ENCODE measurements around the gene ANXA6. TPM values are rescaled to one million over a fixed set of nuclear protein-coding genes. Genes with fewer than 3 reads are reported as not detected.

The ANXA6 gene
- total and polyA plus RNA-seq, 8 donors = 37.0 to 70.8 (median 48.7) TPM

DNA sequence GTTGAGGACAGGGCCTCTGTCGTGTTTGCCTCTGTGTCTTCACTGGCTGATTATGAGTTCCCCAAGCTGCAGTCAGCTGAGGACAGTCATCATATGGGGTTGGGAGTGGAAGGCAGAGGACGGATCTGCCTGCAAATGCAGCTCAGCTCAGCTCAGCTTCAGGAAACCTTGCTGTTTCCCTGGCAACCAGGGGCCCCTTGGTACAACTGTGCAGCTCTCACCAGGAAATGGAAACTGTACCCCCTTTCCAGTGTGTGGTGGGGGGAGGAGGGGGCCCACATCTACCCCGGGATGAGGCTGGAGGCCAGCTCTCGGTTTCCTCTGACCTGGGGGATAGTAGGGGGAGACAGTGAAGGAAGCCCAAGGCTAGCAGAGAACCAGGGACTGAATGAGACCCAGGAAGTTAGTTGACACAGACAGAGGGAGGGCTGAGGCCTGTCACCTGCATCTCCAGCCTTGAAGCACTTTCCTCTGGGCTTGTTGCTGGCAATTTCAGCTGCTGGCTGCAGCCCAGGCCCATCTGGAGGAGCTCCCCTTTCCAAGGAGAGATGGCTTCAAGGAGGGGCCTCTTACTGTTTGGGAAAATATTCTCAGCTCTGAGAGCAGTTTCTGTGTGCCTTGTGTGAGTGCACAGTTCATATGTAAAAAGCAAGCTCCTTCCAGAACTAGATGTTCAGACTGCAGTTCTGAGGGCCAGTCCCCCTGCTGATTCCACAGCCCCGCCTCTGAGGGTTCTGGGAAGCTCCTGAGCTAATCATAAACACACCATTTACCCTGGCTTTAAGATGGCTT is 6.9 kb downstream of the ANXA6 start:
- peak; percentile 35 to 80 (median 64) for ATAC-seq

DNA sequence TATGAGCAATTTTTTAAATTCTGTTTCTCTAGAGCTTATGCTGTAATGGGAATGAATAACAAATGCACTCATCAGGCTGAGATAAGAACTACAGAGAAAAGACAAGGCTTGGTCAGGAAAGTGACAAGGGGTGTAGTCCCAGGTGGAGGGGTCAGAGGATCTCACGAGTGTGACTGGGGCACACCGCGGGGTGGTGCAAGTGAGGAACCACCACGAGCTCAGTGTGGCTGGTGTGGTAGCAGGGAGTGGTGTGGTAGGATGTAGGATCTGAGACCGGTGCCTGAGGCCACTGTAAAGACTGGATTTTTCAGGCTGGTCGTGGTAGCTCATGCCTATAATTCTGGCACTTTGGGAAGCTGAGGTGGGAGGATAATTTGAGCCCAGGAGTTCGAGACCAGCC is 9.0 kb downstream of the ANXA6 start:
- intact Hi-C loops (cut with DNase I) = no loop called here
- peak in 1 of 6 donors; percentile 8 for DNase-seq
- TF ChIP-seq, protein P1, sequence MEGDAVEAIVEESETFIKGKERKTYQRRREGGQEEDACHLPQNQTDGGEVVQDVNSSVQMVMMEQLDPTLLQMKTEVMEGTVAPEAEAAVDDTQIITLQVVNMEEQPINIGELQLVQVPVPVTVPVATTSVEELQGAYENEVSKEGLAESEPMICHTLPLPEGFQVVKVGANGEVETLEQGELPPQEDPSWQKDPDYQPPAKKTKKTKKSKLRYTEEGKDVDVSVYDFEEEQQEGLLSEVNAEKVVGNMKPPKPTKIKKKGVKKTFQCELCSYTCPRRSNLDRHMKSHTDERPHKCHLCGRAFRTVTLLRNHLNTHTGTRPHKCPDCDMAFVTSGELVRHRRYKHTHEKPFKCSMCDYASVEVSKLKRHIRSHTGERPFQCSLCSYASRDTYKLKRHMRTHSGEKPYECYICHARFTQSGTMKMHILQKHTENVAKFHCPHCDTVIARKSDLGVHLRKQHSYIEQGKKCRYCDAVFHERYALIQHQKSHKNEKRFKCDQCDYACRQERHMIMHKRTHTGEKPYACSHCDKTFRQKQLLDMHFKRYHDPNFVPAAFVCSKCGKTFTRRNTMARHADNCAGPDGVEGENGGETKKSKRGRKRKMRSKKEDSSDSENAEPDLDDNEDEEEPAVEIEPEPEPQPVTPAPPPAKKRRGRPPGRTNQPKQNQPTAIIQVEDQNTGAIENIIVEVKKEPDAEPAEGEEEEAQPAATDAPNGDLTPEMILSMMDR (IDR thresholded peaks at IDR 0.05) = no peak
- Histone ChIP-seq H3K9me3 (no peaks in the 10 kb centered on the region), H3K36me3 (no peaks in the 10 kb centered on the region), H3K27me3 (no peaks in the 10 kb centered on the region), H3K4me3 (no peak overlapping the region), H3K27ac (no peak overlapping the region), H3K4me1 (peaks cover 0 to 14% (median 0%) of the 10 kb centered on the region in 3 donors)
- WGBS, 2 donors = 81% methylated on average over 7 of the region's 7 CpGs
- ATAC-seq = no peak
- no peak for FAIRE-seq

More for the DNA sequence above, 6.9 kb downstream of the ANXA6 start:
- intact Hi-C loops (cut with DNase I) = no loop called here
- FAIRE-seq = no peak
- TF ChIP-seq, protein P1 (IDR thresholded peaks at IDR 0.05) = no peak
- Histone ChIP-seq H3K27me3 (no peaks in the 10 kb centered on the region), H3K36me3 (no peaks in the 10 kb centered on the region), H3K4me1 (peaks cover 0 to 14% (median 0%) of the 10 kb centered on the region in 3 donors), H3K4me3 (no peak overlapping the region), H3K27ac (peak overlapping the region in 1 of 4 donors; percentile 34), H3K9me3 (no peaks in the 10 kb centered on the region)
- DNase-seq = peak in 1 of 6 donors; percentile 30
- WGBS, 2 donors = 57 to 64% methylated on average over 5 of the region's 5 CpGs

DNA sequence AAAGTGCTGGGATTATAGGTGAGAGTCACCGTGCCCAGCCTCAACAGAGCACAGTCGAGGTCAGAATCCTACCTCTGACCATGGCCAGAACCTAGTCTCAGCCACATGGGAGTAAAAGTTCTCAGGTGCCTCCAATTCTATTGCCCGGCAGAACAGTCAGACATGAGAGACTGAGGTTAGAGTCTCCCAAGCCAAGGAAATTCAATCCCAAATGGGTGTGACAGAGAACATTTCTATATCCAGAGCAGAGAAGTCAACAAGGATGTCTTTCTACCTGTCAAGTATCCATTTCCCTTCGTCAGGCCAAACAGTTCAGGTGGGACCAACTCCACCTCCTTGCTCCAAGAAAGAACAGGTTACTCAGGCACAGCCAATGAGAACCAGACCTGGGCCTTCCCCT is 10.5 kb downstream of the ANXA6 start:
- FAIRE-seq (no peak), ATAC-seq (no peak), DNase-seq (no peak)
- Histone ChIP-seq H3K4me1 (peaks cover 0 to 14% (median 0%) of the 10 kb centered on the region in 3 donors), H3K36me3 (no peaks in the 10 kb centered on the region), H3K27me3 (no peaks in the 10 kb centered on the region), H3K9me3 (no peaks in the 10 kb centered on the region), H3K27ac (no peak overlapping the region), H3K4me3 (no peak overlapping the region)
- TF ChIP-seq, protein P1 (IDR thresholded peaks at IDR 0.05) = no peak
- intact Hi-C loops (cut with DNase I) = no loop called here
- 95% methylated on average over 4 of the region's 4 CpGs for WGBS, 2 donors

DNA sequence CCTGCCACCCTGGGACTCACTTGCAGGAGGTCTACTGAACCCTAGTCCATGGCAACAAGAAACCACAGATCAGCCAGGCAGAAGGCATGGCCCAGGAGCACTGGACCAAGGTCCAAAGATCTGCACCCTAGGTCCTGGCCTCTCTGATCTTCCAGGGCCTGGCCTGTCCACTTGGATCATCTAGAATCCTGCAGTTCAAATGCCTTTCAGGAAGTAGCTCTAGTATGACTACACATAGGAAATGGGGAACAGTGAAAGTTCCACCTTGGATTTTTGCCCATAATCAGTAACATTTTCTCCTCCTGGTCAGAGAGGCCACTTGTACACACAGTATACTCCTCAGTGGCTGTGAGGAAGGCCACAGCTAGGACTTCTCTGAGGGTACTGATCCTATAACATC is 11.5 kb downstream of the ANXA6 start:
- intact Hi-C loops (cut with DNase I) = no loop called here
- FAIRE-seq = no peak
- Histone ChIP-seq H3K27ac (no peak overlapping the region), H3K9me3 (no peaks in the 10 kb centered on the region), H3K36me3 (no peaks in the 10 kb centered on the region), H3K4me1 (peaks cover 0 to 6% (median 0%) of the 10 kb centered on the region in 3 donors), H3K4me3 (no peak overlapping the region), H3K27me3 (no peaks in the 10 kb centered on the region)
- TF ChIP-seq, protein P1 (IDR thresholded peaks at IDR 0.05) = no peak
- DNase-seq = no peak
- ATAC-seq = no peak

DNA sequence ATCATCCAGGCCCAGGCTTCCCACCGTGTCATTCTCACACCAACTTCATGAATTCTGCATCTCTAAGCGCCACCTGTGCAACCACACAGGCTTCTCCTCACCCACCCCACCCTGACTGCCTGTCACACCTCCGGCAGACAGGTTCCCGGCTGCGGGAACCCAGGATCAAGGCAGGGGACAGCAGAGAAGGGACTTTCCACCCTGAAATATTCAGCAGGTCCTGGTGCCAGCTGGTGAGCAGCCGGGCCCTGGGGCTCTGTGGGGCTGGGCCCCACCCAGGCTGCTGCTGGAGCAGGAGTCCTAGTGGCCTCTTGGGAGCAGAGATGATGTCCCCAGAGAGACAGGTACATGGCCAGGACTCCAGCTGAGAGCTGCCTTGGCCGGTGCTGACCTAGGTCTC is 12.7 kb downstream of the ANXA6 start:
- no peaks in the 10 kb centered on the region for H3K9me3 ChIP-seq
- TF ChIP-seq, protein P1 (IDR thresholded peaks at IDR 0.05) = no peak
- FAIRE-seq = no peak
- no peaks in the 10 kb centered on the region for H3K36me3 ChIP-seq
- WGBS, 2 donors = 73 to 80% methylated on average over 7 of the region's 7 CpGs
- H3K27me3 ChIP-seq = no peaks in the 10 kb centered on the region
- peak in 1 of 4 donors; percentile 60 for ATAC-seq
- intact Hi-C loops (cut with DNase I) = no loop called here
- no peaks in the 10 kb centered on the region for H3K4me1 ChIP-seq
- no peak overlapping the region for H3K4me3 ChIP-seq
- H3K27ac ChIP-seq = no peak overlapping the region
- DNase-seq = no peak

Measured in pancreas (tissue), 10 donors.